DMS79 treated with DMSO at 0.1 percent for 48 hours (cell line): ENCODE results near the gene ZNF518A.

Experiments used
- DNase-seq: peaks from one replicate; lab custom pipeline; 2025; lab: John Stamatoyannopoulos, UW

The ZNF518A gene, protein sequence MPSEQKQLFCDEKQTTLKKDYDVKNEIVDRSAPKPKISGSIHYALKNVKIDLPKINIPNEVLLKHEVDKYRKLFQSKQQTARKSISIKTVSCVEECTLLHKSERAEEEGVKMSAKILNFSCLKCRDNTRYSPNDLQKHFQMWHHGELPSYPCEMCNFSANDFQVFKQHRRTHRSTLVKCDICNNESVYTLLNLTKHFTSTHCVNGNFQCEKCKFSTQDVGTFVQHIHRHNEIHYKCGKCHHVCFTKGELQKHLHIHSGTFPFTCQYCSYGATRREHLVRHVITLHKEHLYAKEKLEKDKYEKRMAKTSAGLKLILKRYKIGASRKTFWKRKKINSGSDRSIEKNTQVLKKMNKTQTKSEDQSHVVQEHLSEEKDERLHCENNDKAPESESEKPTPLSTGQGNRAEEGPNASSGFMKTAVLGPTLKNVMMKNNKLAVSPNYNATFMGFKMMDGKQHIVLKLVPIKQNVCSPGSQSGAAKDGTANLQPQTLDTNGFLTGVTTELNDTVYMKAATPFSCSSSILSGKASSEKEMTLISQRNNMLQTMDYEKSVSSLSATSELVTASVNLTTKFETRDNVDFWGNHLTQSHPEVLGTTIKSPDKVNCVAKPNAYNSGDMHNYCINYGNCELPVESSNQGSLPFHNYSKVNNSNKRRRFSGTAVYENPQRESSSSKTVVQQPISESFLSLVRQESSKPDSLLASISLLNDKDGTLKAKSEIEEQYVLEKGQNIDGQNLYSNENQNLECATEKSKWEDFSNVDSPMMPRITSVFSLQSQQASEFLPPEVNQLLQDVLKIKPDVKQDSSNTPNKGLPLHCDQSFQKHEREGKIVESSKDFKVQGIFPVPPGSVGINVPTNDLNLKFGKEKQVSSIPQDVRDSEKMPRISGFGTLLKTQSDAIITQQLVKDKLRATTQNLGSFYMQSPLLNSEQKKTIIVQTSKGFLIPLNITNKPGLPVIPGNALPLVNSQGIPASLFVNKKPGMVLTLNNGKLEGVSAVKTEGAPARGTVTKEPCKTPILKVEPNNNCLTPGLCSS (N-terminal part only)

DNA sequence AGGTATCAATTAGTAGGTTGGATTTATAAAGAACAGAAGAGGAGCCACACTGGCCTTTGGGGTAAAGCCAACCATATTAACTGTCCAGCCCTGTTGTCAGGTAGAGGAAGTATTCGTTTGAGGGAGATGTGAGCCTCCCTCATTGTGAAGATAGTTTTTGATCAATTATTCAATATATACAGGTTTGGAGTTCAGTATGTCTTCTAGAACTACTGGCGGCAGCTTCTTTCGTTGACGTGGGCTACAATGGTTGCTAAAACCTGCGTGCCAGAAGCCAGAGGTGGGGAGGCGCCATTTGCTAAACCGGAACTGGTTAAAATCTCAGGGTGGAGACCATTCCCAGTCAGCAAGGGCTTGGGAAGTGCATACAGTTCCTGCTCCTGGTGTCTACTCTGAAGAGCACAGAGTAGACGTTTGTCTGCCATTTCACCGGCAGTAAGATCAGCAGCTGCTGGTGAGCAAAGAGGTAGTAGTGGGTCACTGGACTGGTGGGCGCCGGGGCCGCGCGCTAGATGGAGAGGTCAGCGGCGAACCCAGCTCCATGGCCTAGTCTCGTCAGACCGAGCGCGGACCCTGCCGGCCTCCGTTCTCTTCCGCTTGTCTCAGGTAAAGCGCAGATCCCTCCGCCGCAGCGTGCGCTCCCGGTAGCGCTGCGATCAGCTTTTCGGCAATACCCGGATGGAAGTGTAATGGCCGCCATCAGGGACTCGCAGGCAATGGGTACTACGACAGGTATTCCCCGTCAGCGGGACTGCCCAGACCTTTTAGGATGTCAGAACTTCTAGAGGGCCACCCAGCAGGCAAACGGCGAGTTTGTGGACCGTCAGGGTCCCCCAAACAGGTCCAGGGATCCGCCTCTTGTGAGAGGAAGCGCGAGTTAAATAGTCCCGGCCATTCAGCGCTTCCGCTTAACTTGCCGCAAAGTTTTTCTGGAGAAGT lies at the start of gene ZNF518A:
Gene ZNF518A, plus strand, starts transcription at position 911 of the 939 bp plus-strand sequence. CDS start 26,026 bp downstream, outside the sequence.
- DNase-seq, result peak; percentile 67

DNA sequence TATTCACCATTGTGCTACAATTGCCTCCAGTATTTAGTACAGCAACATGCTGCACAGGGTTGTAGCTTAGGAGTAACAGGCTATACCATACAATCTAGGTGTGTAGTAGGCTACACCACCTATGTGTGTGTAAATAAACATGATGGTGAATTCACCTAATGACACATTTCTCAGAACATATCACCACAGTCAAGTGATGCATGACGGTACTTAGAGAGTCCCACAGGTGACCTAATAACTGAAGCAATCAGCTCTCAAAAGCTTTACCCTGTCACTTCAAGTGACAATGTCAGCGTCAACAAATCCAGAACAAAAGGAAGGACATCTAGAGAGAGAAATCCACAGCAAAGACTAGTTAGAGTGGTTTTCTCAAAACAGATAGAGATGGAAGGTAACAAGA lies 47.9 kb upstream of the ZNF518A start:
- no peak for DNase-seq

DNA sequence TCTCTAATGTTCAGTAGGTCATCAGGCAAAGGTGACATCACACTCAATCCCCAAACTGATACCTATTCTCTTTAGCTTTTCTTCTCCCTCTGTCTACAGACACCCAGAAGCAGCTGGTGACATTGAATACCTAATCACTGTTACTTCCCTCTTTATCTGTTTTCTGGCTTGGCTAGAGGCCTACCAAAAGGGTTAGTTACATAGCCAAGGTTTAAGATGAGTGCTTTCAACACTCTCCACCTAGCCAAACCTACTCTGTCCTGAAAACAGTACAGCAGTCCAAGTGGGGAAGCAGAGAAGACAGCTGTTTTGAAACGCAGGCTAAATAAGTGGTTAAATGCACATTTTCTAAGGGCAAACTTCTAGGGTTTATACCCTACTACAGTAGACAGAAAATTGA lies 47.3 kb upstream of the ZNF518A start:
- DNase-seq, result no peak

DNA sequence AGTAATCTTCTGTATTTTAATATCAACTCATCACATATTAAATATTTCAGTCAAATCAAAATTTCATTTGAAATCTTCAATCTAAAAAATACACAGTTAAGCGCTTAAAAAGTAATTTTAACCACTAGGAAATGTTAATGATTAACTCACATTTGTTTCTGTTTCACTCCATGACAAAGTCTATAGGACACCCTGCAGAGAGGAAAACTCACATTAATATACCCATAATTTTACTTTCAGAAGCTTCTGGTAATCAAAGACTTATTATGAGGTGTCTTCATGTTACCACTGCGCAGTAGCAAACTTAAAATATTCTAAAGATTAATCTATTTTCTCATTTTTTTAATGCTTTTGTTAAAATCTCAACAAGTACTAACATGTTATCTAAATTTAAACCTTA lies 41.0 kb upstream of the ZNF518A start:
- DNase-seq, result no peak

DNA sequence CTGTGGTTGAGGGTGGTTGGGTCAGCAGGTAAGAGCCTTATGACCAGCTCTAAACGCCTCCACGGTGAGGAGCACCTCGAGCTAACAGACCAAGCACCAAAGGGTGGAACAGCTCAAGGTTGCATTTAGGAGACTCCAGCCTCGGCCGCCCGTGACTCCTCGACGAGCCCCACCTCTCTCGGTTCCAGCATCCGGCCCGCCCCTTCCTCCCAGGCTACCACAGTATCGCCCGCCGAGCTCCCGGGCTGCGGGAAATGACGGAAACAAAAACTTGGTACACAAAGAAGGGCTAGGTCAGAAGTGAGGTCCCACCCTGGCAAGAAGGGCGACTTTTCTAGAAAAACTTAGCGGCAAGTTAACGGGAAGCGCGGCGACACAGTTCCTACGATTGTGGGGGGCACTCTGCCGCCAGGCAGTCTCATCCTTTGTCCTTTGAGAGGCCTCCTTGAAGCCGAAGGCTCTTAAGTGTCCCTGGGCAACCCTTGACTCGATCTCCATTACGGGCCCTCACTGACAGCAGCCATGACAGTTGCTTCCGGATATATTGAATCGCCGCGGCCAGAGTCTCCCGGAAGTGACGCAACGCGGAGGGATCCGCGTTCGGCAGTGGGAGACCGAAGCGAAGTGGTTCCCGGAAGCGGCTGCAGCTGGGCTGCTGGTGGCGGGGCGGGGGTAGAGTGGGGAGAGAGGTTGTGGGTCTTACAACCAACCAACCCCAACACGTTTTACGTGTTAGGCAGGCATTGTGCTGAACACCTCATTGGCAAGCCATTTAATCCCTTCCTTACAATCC lies 40.2 kb upstream of the ZNF518A start:
- DNase-seq, result peak; percentile 68

DNA sequence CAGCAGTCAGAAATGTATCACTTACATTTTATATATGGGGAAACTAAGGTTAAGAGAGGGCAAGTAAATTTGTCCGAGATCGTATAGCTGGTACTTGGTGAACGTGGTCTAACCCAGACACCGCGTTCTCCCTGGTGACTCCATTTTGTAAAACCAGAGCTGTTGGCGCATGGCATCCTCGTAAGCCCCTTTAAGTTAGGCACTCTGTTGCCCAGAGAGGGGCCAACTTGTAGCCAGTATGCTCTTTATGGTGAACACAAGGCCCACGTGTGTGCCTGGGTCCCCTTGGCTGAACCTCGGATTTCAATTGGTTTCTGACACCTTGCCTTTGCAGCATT lies 39.7 kb upstream of the ZNF518A start:
- DNase-seq, result no peak

DNA sequence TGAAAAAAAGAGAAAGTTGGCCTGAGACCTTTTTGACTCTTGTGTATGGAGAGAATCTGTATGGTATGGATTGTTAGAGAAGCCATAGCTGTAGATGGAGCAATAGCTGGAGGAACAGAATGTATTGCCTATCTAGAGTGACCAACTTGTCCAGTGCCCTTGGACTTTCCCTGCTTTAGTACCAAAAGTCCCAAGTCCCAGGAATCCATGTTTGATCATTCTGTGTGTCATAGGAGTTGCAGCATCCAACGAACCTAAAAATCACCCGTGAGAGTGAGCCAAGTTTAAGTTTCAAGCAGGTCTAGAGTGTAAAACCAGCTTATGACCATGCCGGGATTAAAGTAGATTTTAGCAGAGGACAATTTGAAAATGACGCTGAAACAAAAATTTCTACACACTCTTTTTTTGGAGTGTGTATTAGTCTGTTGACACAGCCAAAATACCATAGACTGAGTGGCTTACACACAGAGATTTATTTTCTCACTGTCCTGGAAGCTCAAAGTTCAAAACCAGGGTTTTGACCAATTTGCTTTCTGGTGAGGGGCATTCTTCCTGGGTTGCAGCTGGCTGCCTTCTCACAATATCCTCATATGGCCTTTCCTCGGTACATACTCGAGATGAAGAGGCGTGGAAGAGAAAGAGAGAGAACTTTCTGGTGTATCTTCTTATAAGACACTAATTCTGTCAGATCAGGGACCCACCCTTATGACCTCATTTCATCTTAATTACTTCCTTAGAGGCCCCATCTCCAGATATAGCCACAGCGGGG lies 36.9 kb upstream of the ZNF518A start:
- DNase-seq, result no peak

DNA sequence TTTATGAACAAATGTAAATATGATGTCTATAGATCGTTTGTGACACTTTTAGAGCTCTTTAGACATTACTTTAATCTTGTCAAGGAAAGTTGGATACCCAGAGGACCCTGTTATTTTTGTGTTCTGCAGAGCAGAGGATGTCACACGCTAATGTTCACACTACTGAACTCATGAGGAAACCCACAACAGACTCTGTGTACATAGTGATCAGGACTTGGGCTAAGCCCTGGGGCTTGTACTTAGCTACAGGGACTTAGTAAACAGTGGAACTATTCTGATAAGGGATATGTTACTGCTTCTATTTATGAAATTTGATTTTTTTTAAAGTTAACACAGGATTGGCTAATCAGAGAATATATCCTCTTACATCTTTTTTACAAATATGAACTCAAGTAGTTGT lies 36.1 kb upstream of the ZNF518A start:
- no peak for DNase-seq

DNA sequence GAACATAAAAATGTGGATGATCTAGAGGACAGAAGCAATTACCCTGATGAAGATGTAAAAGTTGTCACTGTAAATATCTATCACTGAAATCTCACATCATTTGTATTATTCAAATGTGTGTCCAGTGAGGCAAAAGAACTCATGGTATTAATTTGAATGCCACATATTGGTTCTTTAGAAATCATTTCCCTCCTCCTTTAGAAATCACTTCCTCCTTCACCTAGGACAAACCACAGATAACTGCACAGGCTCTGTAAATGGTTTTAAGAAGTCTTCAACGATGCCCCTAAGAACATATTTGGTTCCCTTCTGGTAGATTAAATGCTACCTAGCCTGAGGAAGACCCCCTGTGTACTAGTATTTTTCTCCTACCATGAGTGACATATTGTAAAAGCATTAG lies 33.1 kb upstream of the ZNF518A start:
- no peak for DNase-seq

DNA sequence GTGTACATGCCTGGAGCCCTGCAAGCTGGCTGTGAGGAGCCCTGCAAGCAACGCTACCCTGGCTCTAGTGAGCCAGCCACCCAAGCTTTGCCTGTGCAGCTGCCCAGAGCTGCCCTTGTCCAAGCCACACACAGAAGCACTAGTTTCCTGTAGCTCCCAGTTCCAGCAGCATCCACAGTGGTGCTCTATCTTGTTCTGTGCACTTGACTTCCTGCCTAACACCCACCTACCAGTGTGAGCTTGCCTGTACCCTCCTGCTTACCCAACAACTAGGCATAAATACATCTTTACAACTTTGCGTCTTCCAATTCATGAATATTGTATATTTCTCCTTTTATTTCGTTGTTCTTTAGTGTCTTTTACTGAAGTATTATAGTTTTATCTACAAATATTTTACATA lies 32.2 kb upstream of the ZNF518A start:
- no peak for DNase-seq

DNA sequence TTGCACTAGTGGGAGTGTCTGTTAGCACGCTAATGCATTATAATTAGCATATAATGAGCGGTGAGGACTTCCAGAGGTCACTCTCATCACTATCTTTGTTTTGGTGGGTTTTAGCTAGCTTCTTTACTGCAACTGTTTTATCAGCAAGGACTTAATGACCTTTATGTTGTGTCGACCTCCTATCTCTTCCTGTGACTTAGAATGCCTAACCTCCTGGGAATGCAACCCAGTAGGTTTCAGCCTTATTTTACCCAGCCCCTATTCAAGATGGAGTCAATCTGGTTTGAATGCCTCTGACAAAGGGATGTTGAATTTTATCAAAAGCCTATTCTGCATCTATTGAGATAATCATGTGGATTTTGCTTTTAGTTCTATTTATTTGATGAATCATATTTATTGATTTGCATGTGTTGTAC lies 22.5 kb upstream of the ZNF518A start:
- DNase-seq, result no peak

DNA sequence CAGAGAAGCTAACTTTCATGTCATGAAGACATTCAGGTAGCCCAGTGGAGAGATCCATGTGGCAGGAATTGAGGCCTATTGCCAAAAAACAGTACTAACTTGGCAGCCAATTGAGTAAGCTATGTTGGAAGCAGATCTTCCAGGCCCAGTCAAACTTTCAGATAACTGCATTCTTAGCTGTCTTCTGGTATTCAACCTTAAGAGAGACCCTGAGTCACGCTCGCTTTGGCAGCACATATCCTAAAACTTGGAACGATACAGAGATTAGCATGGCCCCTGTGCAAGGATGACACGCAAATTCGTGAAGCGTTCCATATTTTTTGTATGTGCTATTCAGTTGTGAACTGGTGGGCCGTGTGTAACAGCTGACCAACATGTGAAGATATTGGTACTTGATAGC lies 17.6 kb upstream of the ZNF518A start:
- DNase-seq, result no peak

DNA sequence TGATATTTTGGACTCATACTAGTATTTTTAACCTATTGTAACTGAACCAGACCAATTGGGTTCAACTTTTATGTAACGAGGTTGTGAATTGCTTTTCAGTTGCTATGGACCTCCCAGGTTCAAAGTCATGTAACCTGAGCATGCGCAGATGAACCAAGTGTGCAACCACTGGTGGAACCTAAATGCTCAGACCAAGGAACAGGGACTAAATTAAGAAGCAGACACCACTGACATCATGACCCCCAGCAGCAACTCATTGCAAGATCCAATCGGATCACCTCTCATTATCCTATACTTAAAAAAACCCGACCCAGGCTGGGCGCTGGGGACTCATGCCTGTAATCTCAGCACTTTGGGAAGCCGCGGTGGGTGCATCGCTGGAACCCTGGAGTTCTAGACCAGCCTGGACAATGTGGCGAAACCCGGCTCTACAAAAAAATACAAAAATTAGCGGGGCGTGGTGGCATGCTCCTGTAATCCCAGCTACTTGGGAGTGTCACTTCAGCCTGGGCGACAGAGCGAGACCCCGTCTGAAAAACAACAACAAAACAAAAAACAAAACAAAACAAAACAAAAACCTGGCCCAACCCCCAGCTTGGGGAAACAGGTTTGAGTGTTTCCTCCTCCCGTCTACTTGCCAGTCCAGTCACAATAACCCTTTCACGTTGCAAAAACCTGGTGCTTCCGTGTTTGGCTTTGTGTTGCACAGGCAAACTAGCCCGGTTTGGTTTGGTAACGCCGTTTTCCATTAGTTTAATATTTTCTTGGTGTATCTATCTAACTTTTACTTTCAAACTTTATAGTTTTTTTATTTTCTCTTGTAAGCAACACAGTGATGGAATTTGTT lies 11.3 kb upstream of the ZNF518A start:
- no peak for DNase-seq

DNA sequence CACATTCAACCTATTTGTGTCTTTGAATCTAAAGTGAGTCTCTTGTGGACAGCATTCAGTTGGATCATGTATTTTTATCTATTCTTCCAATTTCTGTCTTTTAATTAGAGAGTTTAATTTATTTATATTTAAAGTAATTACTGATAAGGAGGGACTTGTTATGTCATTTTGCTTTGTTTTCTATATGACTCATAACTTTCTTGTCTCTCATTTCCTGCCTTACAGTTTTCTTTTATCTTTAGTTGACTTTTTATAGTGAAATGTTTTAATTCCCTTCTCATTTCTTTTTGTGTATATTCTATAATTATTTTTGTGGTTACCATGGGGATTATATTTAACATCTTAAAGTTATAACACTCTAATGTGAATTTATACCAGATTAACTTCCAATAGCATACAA lies 7.3 kb upstream of the ZNF518A start:
- no peak for DNase-seq

DNA sequence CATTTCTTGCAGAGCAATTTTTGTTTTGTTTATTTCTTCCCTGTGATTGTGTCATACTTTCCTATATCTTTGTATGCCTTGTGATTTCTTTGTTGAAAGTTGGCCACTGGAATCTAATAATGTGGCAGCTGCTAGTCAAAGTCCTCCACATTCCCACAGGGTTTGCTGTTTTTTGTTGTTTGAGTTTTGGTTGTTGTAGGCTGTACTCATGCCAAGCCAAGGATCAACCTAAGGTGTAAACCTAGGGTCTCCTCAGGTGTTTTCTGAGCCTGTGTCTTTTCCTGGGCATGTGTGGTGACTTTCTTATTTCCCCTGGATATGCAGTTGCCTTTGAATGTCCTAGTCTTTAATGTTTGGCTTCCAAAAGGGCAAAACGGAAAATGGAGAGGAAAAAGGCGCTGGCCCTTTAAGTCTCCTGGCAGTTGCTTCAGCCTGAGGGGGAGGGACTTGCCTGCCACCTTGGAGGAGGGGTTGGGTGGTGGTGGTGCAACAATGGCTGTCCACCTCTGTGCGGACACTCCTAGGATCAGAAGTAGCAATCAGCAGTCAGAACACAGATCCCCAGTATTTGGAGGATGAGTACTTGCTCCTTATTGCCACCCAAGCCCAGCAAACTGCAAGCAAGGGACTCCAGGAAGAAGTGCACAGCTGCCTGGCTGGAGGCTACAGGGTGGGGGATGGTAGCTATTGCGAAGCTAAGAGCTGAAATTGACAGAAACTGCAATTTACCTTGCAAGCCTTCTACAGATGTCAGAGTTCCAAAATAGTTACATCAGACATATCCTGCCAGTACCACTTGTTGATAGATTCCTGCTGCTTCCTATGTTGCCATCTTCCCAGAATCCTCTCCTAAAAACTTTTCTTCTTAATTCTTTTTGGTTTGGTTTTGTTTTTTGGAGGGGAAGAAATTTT lies 5.6 kb upstream of the ZNF518A start:
- DNase-seq, result no peak

DNA sequence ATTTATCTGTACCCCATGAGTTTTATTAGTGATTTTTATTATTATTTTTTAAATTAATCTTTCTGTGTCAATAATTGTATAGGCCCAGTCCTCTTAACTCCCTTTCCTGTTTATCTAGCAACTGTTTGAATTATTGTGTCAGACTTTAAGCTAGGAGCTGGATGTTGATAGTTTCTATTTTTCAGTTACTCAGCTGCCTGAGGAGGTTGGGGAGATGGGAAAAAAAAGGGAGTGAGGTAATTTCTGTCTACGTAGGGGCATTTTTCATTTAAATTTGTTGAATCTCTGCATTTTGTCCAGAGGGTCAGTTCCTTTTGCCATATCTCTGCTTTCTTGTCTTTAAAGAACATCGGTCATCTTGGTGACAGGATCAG lies 5.0 kb upstream of the ZNF518A start:
- no peak for DNase-seq

DNA sequence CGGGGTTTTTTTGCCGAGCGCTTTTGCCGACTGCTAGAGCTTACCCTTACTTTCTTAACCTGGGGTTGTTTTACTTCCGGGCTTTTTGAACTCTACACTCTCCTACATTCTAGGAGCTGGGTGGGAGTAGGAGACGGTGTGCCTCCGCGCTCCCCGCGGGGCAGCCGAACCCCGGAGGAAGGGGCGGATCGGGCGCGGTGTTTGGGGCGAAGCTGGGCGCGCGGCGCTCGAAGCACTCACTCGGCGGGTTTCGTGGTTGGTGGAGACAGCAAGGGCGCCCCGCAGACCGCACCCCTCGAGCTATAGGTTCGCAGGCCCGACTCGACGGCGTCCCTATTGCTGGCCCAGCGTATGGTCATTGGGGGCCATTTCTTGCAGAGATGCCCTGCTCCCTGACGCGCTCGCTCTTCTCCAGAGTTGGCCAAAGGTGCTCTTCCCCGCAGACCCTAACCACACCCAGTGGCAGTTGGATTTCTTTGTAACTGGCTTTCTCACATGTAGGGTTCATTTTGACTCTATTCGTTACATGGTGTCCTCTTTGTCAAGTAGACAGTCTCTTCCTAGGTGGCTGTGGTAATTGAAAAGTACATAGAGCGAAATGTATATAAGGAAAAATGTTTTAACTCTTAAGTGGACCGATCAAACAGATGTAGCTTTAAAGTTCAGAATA lies 364 bp downstream of the ZNF518A start:
- DNase-seq, result peak; percentile 58

DNA sequence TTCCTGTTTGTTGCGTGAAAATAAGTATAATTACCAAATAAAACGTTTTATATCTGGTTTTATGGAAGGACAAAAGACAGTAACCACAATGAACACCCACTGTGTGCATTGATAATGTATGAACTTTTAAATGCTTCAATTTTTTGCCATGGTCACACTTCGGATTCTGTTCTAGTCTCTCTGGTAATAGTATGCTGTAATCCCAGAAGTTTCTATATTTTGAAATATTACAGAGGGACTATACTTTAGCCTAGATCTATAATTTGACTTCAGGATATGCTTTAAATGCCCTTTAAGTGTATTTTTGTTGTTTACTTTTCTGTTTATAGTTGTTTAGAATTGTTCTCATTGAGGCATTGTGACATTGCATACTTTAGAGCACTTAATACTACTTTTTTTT lies 1.5 kb downstream of the ZNF518A start:
- DNase-seq, result no peak
